NCI-H2081 (cell line): ENCODE measurements around the gene KLF9.
A peak's percentile ranks its signal among the peaks of the same experiment; 100 is the strongest.
"Not testable (repeated sequence)": the region's sequence is repeated elsewhere in the genome, so short reads cannot be mapped to it uniquely, and the experiment has no call there.

Experiments used
- DNase-seq, 2 experiments: peaks; one replicate each; lab custom pipeline; 2025; lab: John Stamatoyannopoulos, UW

The KLF9 gene

GRCh38 chr9:70405808-70406433, 8.5 kb downstream of the KLF9 start:
- DNase-seq = no peak

GRCh38 chr9:70404261-70404660, 10.2 kb downstream of the KLF9 start:
- no peak for DNase-seq

- no peak for DNase-seq
Observed at GRCh38 chr9:70403618-70404025, 10.8 kb downstream of the KLF9 start.

- DNase-seq = no peak
Observed at GRCh38 chr9:70403166-70403565, 11.3 kb downstream of the KLF9 start.

- no peak for DNase-seq
Observed at GRCh38 chr9:70402213-70402612, 12.2 kb downstream of the KLF9 start.

GRCh38 chr9:70401241-70401640, 13.2 kb downstream of the KLF9 start:
- not testable (repeated sequence) for DNase-seq

- no peak for DNase-seq
Observed at GRCh38 chr9:70400107-70400892, 14.2 kb downstream of the KLF9 start.

GRCh38 chr9:70399141-70399540, 15.3 kb downstream of the KLF9 start:
- DNase-seq = no peak

- no peak for DNase-seq
Observed at GRCh38 chr9:70398145-70398556, 16.3 kb downstream of the KLF9 start.

- no peak for DNase-seq
Observed at GRCh38 chr9:70395652-70396051, 18.8 kb downstream of the KLF9 start.

- DNase-seq = no peak
Observed at GRCh38 chr9:70392850-70393249, 21.6 kb downstream of the KLF9 start.

GRCh38 chr9:70392189-70392588, 22.3 kb downstream of the KLF9 start:
- DNase-seq = peak in 1 of 2 experiments; percentile 48

- DNase-seq = no peak
Observed at GRCh38 chr9:70390933-70391341, 23.5 kb downstream of the KLF9 start.

GRCh38 chr9:70389621-70390266, 24.7 kb downstream of the KLF9 start:
- DNase-seq = no peak

GRCh38 chr9:70389188-70389587, 25.3 kb downstream of the KLF9 start:
- DNase-seq = no peak

GRCh38 chr9:70387663-70388062, 26.8 kb downstream of the KLF9 start:
- DNase-seq = no peak

GRCh38 chr9:70385426-70385825, 29.0 kb downstream of the KLF9 start:
- DNase-seq = no peak

GRCh38 chr9:70382709-70383605, 31.5 kb downstream of the KLF9 start:
- no peak for DNase-seq

GRCh38 chr9:70382046-70382708, 32.3 kb downstream of the KLF9 start:
- no peak for DNase-seq

- DNase-seq = no peak
Observed at GRCh38 chr9:70374962-70375618, 39.4 kb downstream of the KLF9 start.
